ENCODE measurements around the gene CNNM2.

CNNM2 gene

DNA sequence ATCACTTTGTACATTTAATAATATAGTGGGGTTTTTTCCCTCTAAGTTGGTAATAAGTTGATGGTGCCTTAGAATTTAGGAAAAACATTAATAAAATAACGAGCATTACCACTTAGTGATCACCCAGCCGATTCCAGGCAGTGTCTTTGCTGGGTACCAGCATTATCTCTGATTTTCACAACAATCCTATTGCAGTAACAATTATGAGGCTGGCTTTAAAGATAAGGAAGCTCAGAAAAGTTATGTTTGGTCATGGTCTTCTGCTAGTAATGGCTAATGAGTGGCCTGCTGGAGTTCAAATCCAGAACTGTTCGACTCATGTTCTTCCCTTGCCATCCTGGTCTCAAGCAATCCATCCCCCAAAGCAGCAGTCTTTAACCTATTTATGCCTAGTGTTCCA lies 127.9 kb downstream of the CNNM2 start:
- no peak overlapping the region for H3K4me3 ChIP-seq (replicated peaks; ENCODE audit: low read depth, low read length)
- TF ChIP-seq, protein P1, sequence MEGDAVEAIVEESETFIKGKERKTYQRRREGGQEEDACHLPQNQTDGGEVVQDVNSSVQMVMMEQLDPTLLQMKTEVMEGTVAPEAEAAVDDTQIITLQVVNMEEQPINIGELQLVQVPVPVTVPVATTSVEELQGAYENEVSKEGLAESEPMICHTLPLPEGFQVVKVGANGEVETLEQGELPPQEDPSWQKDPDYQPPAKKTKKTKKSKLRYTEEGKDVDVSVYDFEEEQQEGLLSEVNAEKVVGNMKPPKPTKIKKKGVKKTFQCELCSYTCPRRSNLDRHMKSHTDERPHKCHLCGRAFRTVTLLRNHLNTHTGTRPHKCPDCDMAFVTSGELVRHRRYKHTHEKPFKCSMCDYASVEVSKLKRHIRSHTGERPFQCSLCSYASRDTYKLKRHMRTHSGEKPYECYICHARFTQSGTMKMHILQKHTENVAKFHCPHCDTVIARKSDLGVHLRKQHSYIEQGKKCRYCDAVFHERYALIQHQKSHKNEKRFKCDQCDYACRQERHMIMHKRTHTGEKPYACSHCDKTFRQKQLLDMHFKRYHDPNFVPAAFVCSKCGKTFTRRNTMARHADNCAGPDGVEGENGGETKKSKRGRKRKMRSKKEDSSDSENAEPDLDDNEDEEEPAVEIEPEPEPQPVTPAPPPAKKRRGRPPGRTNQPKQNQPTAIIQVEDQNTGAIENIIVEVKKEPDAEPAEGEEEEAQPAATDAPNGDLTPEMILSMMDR (IDR thresholded peaks at IDR 0.05; ENCODE audit: low read depth, low read length, missing control alignments): no peak
- DNase-seq (ENCODE audit: extremely low read depth, low read depth): no peak

DNA sequence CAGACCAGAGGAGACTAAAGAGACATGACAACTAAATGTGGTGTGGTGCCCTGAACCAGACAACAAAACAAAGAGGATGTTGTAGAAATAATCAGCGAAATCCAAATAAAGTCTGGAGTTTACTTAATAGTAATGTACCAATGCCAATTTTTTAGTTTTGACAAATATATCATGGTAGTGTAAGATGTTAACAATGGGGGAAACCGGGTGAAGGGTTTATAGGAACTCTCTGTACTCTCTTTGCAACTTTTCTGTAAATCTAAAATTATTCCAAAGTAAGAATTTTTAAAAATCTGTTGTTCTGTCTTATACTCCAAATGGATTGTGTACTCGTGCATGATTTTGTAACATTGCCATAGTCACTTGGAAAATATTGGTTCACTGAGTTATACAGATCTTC lies 129.3 kb downstream of the CNNM2 start:
- TF ChIP-seq, protein P1 (IDR thresholded peaks at IDR 0.05; ENCODE audit: low read depth, low read length, missing control alignments): no peak
- no peak for DNase-seq (ENCODE audit: extremely low read depth, low read depth)

DNA sequence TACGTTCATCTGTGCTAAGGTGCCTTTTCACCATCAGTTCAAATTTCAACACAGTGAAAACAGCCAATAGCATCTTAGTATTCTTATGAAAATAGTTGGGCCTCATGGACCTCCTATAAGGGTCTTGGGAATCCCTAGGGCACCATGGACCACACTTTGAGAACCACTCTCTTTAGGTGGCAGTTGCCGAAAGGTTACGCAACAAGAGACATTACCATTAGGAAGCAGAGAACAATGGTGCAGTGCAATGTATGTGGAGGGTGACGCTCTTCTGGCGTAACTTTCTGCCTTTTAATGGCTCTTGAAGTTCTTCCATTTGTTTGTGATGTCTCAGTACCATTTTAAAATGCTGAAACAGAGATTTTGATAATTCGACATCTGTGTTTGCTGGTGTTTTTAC lies 131.1 kb downstream of the CNNM2 start:
- no peak for DNase-seq (ENCODE audit: extremely low read depth, low read depth)
- TF ChIP-seq, protein P1 (IDR thresholded peaks at IDR 0.05; ENCODE audit: low read depth, low read length, missing control alignments): no peak
- no peak overlapping the region for H3K4me3 ChIP-seq (replicated peaks; ENCODE audit: low read depth, low read length)

More for the DNA sequence above, 129.3 kb downstream of the CNNM2 start:
- no peak overlapping the region for H3K4me3 ChIP-seq (replicated peaks; ENCODE audit: low read depth, low read length)

DNA sequence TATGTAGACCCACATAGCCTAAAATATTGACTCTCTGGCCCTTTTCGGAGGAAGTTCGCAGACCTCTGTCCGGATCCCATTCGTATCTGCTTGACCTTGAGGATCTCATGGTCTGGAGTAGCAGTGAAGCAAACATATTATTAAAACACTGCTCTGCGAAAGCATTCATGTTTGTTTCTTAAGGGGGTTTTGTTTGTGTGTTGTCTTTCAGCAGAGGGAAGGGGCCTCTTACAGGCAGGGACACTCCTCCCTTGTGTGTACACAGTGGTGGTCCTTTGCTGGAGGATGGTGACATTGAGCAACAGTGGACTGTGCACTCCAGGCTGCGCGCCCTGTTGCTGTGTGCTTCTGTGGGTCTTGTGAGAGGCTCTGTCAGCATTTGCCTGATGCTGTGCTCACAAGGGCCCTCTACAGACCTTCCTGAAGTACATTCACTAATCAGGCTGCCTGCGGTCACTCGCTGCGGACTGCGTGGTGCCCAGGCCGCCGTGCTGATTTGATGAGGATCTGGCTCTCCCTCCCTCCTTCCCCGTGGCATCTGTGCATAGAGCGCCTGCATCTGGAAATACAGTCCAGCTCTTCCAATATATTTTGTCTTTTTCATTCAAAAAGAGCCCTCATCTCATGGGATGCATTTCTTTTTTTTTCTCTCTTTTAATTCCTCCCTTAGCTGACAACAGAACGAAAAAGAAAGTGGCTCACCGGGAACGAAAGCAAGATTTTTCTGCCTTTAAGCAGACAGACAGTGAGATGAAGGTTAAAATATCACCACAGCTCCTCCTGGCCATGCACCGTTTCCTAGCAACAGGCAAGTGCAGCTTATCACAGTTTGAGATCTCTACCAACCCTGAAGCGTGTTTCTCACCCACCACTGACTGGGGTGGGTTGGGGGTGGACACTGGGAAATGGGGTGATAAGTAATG lies 135.8 kb downstream of the CNNM2 start:
- peak; percentile 46 for DNase-seq (ENCODE audit: extremely low read depth, low read depth)
- TF ChIP-seq, protein P1 (IDR thresholded peaks at IDR 0.05; ENCODE audit: low read depth, low read length, missing control alignments): peak; percentile 46

DNA sequence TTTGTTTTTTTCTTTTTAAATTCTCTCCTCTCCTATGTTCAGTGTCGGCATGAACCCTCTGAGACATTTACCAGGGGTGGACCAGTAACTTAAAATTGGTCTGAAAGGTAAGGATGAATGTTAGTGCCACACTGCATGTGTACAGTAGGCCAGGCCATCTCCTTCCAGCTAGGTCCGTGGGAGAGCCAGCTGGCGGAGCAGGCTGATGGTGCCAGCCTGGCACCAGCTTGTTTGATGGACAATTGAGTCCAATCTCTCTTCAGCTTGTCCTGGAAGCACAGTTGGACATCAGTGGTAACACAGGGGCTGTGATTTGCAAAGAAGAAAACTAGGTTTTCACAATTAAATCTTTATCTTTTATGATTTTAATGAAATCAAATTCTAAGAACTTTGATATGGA lies 136.5 kb downstream of the CNNM2 start:
- TF ChIP-seq, protein P1 (IDR thresholded peaks at IDR 0.05; ENCODE audit: low read depth, low read length, missing control alignments): no peak
- H3K4me3 ChIP-seq (replicated peaks; ENCODE audit: low read depth, low read length): no peak overlapping the region
- no peak for DNase-seq (ENCODE audit: extremely low read depth, low read depth)

More for the DNA sequence above, 135.8 kb downstream of the CNNM2 start:
- H3K4me3 ChIP-seq (replicated peaks; ENCODE audit: low read depth, low read length): peak overlapping the region; percentile 18; the same call in 1 of the 2 replicates

DNA sequence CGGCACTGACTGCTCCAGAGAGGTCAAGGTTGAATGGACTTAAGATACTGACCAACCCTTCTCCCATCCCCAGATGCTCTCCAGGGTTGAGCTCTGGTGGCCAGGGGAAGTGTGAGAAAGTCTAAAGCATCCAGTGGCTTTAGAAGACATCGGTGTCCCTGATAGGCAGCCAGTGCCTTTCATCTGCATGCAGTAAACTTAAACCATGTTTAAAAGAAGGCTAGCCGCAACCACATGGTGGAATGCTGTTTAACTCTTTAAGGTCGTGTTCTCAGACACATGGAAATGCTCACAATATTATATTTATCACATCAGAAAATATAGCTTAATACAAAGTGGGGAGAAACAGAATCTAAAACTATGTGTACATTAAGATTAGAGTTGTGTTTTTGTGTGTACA lies 137.0 kb downstream of the CNNM2 start:
- no peak overlapping the region for H3K4me3 ChIP-seq (replicated peaks; ENCODE audit: low read depth, low read length)
- TF ChIP-seq, protein P1 (IDR thresholded peaks at IDR 0.05; ENCODE audit: low read depth, low read length, missing control alignments): no peak

More for the DNA sequence above, 137.0 kb downstream of the CNNM2 start:
- DNase-seq (ENCODE audit: extremely low read depth, low read depth): no peak

Data from HFF-Myc (cell line).